H1 (cell line): Measurements from ENCODE around the gene SLC24A4. TPM values are rescaled to one million over a fixed set of nuclear protein-coding genes. Genes with fewer than 3 reads are reported as not detected.
A peak's percentile ranks its signal among the peaks of the same experiment; 100 is the strongest.

Experiments
- CTCF ChIA-PET: fragments of 300-600 bp; sonication (Branson Sonifier 250); formaldehyde crosslinking; loops from one replicate; lab custom pipeline; 2021; ENCODE audit not compliant: partially characterized antibody; lab: Charles Lee
- POLR2A ChIA-PET: fragments of 300-600 bp; sonication (Branson Sonifier 250); formaldehyde crosslinking; loops from one replicate; lab custom pipeline; 2021; ENCODE audit warnings: inconsistent platforms; ENCODE audit not compliant: partially characterized antibody; lab: Charles Lee
- DNase-seq, 2 experiments: peaks; one replicate each; pipeline versions ENCODE4 v3.0.0 to v3.0.0-alpha.2; 2010 to 2022; ENCODE audit warnings: low spot score in 2 of 2, low read depth in 1 of 2, mixed read lengths in 1 of 2
- FAIRE-seq: peaks from 2 replicates; lab custom pipeline; 2011; peaks lifted over from hg19 to GRCh38; lab: Jason Lieb, UNC
- H2AFZ ChIP-seq: 2 replicates; pipeline ENCODE4 v1.8.1; 2012; ENCODE audit warnings: low read length, inconsistent platforms
- H2AK5ac ChIP-seq: 2 replicates; pipeline ENCODE4 v1.6.1; 2013; ENCODE audit warnings: low read depth, low read length
- H2BK120ac ChIP-seq: replicated peaks from 2 replicates; pipeline ENCODE3; 2013; ENCODE audit warnings: low read depth, low read length, inconsistent platforms
- H2BK12ac ChIP-seq: 2 replicates; pipeline ENCODE4 v1.6.1; 2013; ENCODE audit warnings: low read depth, low read length
- H2BK15ac ChIP-seq: 2 replicates; pipeline ENCODE4 v1.6.1; 2013; ENCODE audit warnings: low read length
- H2BK20ac ChIP-seq: 2 replicates; pipeline ENCODE4 v1.6.1; 2013; ENCODE audit warnings: low read length
- H2BK5ac ChIP-seq: 2 replicates; pipeline ENCODE4 v1.6.1; 2013; ENCODE audit warnings: low read depth, low read length
- H3K14ac ChIP-seq: 2 replicates; pipeline ENCODE4 v1.6.1; 2013; ENCODE audit warnings: inconsistent platforms; ENCODE audit not compliant: insufficient read length
- H3K18ac ChIP-seq: 2 replicates; pipeline ENCODE4 v1.6.1; 2013; ENCODE audit warnings: low read length; ENCODE audit errors: extremely low read depth
- H3K23ac ChIP-seq: 2 replicates; pipeline ENCODE4 v1.6.1; 2013; ENCODE audit warnings: inconsistent platforms; ENCODE audit not compliant: insufficient read length
- H3K23me2 ChIP-seq: 2 replicates; pipeline ENCODE4 v1.6.1; 2013; ENCODE audit warnings: low read depth, low read length
- H3K27ac ChIP-seq: 2 replicates; pipeline ENCODE4 v1.6.1; 2011; ENCODE audit warnings: low read depth, low read length, inconsistent platforms
- H3K27me3 ChIP-seq, 4 experiments: replicated peaks in 1 of 4; 1 replicate in 1 of 4; 2 replicates in 3 of 4; pipeline versions ENCODE4 v1.6.1 to v1.8.1; 2011 to 2013; ENCODE audit warnings: low read length in 3 of 4, mild to moderate bottlenecking in 3 of 4, inconsistent platforms in 2 of 4, mixed read lengths in 2 of 4, moderate library complexity in 1 of 4; ENCODE audit not compliant: control insufficient read depth in 3 of 4, insufficient read depth in 3 of 4; ENCODE audit errors: extremely low read depth in 1 of 4
- H3K36me3 ChIP-seq, 4 experiments: 2 replicates each; pipeline versions ENCODE4 v1.6.1 to v1.8.1; 2011 to 2013; ENCODE audit warnings: mild to moderate bottlenecking in 4 of 4, low read length in 3 of 4, moderate library complexity in 2 of 4, control low read depth in 1 of 4, inconsistent platforms in 1 of 4; ENCODE audit not compliant: insufficient read depth in 4 of 4, control insufficient read depth in 2 of 4
- H3K4ac ChIP-seq: replicated peaks from 2 replicates; pipeline ENCODE3; 2013; ENCODE audit warnings: low read length, low read depth, mixed read lengths, inconsistent platforms; ENCODE audit not compliant: insufficient read length
- H3K4me1 ChIP-seq, 4 experiments: replicated peaks in 1 of 4; 1 replicate in 1 of 4; 2 replicates in 3 of 4; pipeline versions ENCODE4 v1.6.1 to v1.8.1; 2011 to 2013; ENCODE audit warnings: low read length in 3 of 4, inconsistent platforms in 2 of 4, mixed read lengths in 1 of 4; ENCODE audit not compliant: insufficient read depth in 4 of 4, control insufficient read depth in 3 of 4
- H3K4me2 ChIP-seq, 2 experiments: 2 replicates each; pipeline versions ENCODE4 v1.6.1 to v1.8.1; 2011 to 2013; ENCODE audit warnings: low read depth in 2 of 2, low read length in 2 of 2, control low read depth in 1 of 2, inconsistent platforms in 1 of 2, mild to moderate bottlenecking in 1 of 2; ENCODE audit not compliant: insufficient read depth in 1 of 2
- H3K4me3 ChIP-seq, 4 experiments: fragments of 200-600, 300-600 bp in 1 of 4; sonication (generic), shearing (Covaris generic), sonication (Bioruptor Twin) in 1 of 4; 2 replicates each; pipeline versions ENCODE4 v1.5.1 to v1.8.1; 2011 to 2016; ENCODE audit warnings: low read length in 4 of 4, low read depth in 3 of 4, control low read depth in 2 of 4, inconsistent platforms in 2 of 4, mild to moderate bottlenecking in 2 of 4, mixed read lengths in 1 of 4, moderate library complexity in 1 of 4; ENCODE audit not compliant: insufficient read depth in 2 of 4; ENCODE audit errors: extremely low read depth in 1 of 4
- H3K56ac ChIP-seq: replicated peaks from 2 replicates; pipeline ENCODE3; 2013; ENCODE audit warnings: low read depth, mild to moderate bottlenecking, mixed read lengths, low read length, inconsistent platforms; ENCODE audit not compliant: insufficient read length
- H3K79me1 ChIP-seq: 2 replicates; pipeline ENCODE4 v1.6.1; 2013; ENCODE audit warnings: low read depth, low read length, control low read depth
- H3K79me2 ChIP-seq, 2 experiments: 2 replicates each; pipeline versions ENCODE4 v1.6.1 to v1.8.1; 2012 to 2013; ENCODE audit warnings: low read length in 2 of 2, mild to moderate bottlenecking in 2 of 2, inconsistent platforms in 1 of 2; ENCODE audit not compliant: insufficient read depth in 2 of 2, control insufficient read depth in 1 of 2
- H3K9ac ChIP-seq, 4 experiments: replicated peaks in 1 of 4; 1 replicate in 1 of 4; 2 replicates in 3 of 4; pipeline versions ENCODE4 v1.6.1 to v1.8.1; 2011 to 2013; ENCODE audit warnings: low read depth in 3 of 4, low read length in 3 of 4, control low read depth in 2 of 4, mild to moderate bottlenecking in 2 of 4, moderate library complexity in 2 of 4, inconsistent platforms in 1 of 4; ENCODE audit errors: extremely low read depth in 1 of 4
- H3K9me3 ChIP-seq, 2 experiments: 2 replicates each; pipeline versions ENCODE4 v1.6.1 to v1.8.1; 2012 to 2013; ENCODE audit warnings: mild to moderate bottlenecking in 2 of 2, moderate library complexity in 2 of 2, control low read depth in 1 of 2, inconsistent platforms in 1 of 2, low read depth in 1 of 2, low read length in 1 of 2, mixed read lengths in 1 of 2; ENCODE audit not compliant: insufficient read depth in 2 of 2
- H4K20me1 ChIP-seq, 2 experiments: replicated peaks in 1 of 2; 2 replicates each; pipeline versions ENCODE3 to v1.8.1; 2011 to 2013; ENCODE audit warnings: inconsistent platforms in 2 of 2, low read length in 2 of 2, mild to moderate bottlenecking in 1 of 2; ENCODE audit not compliant: insufficient read depth in 2 of 2, control insufficient read depth in 1 of 2
- H4K5ac ChIP-seq: 2 replicates; pipeline ENCODE4 v1.6.1; 2013; ENCODE audit warnings: low read length, low read depth, mixed read lengths, inconsistent platforms; ENCODE audit not compliant: insufficient read length
- H4K8ac ChIP-seq: 2 replicates; pipeline ENCODE4 v1.8.0; 2013; ENCODE audit warnings: mild to moderate bottlenecking, moderate library complexity, low read length, inconsistent platforms; ENCODE audit not compliant: insufficient read depth; ENCODE audit errors: extremely low read depth
- H4K91ac ChIP-seq: replicated peaks from 2 replicates; pipeline ENCODE3; 2013; ENCODE audit warnings: low read length, mixed read lengths, inconsistent platforms; ENCODE audit not compliant: insufficient read length
- ATF2 ChIP-seq: IDR thresholded peaks from 2 replicates; pipeline ENCODE4 v1.6.1; 2012; ENCODE audit warnings: low read length, inconsistent platforms
- CBX8 ChIP-seq: fragments of 300-800, 300-1000 bp; sonication (generic); IDR thresholded peaks from 2 replicates; pipeline ENCODE4 v1.7.1; 2016; ENCODE audit warnings: low read depth, low read length, borderline replicate concordance
- CHD2 ChIP-seq: IDR thresholded peaks from 2 replicates; pipeline ENCODE4 v1.6.1; 2012; ENCODE audit warnings: low read length, improper control_type of control experiment
- EP300 ChIP-seq, 2 experiments: IDR thresholded peaks; 1 replicate in 1 of 2; 2 replicates in 1 of 2; pipeline ENCODE4 v1.6.1; 2011 to 2012; ENCODE audit warnings: low read depth in 2 of 2, low read length in 2 of 2, mild to moderate bottlenecking in 2 of 2, borderline replicate concordance in 1 of 2, inconsistent platforms in 1 of 2, moderate library complexity in 1 of 2
- POU5F1 ChIP-seq: IDR thresholded peaks from 2 replicates; pipeline ENCODE4 v1.6.1; 2011; ENCODE audit warnings: low read depth, mild to moderate bottlenecking, low read length, moderate library complexity
- SIRT6 ChIP-seq: IDR thresholded peaks from one replicate; pipeline ENCODE4 v1.7.1; 2012; ENCODE audit warnings: low read length, inconsistent platforms
- YY1 ChIP-seq: IDR thresholded peaks from 2 replicates; pipeline ENCODE4 v1.6.1; 2011; ENCODE audit warnings: low read depth, mild to moderate bottlenecking, low read length
- WGBS, 2 experiments: shearing (Covaris generic) in 1 of 2; methylation state at CpG; one replicate each; pipeline versions ENCODE4 v1.1.6 to v1.1.7; 2013 to 2015; ENCODE audit warnings: low lambda C conversion rate in 2 of 2, mixed read lengths in 2 of 2, inconsistent platforms in 1 of 2, low coverage in 1 of 2, missing lambda C conversion rate in 1 of 2; ENCODE audit not compliant: insufficient replicate concordance in 2 of 2, insufficient coverage in 1 of 2, insufficient read length in 1 of 2; ENCODE audit errors: extremely low coverage in 1 of 2, missing lambda C conversion rate in 1 of 2; 5-methylcytosine and 5-hydroxymethylcytosine counted together
- polyA plus RNA-seq, 7 experiments: library from polyadenylated mRNA; depleted of rRNA in 3 of 7; stranded (reverse) in 5 of 7; unstranded in 2 of 7; fragments of >200 nt in 5 of 7; fragments of 200-250 nt in 2 of 7; gene quantifications; 1 replicate in 5 of 7; 2 replicates in 1 of 7; 4 replicates in 1 of 7; pipeline versions ENCODE4 v1.2.1 to v1.2.3, GENCODE V29; 2011 to 2013; ENCODE audit warnings: missing spikeins in 2 of 7, mixed read lengths in 2 of 7
- total RNA-seq: library from RNA; stranded (reverse); fragmentation: NEBNext Ultra II Directional; extraction: Animal tissue kit (Norgen Biotek cat#: 25700); gene quantifications from 2 replicates; pipeline ENCODE4 v1.2.1, GENCODE V29; 2021

SLC24A4 gene
- total and polyA plus RNA-seq, 2 of the 8 experiments (the other 6 are each of a cell fraction or from before 2014, with no cell fraction given) = 0.27 to 0.89 TPM

- H2BK12ac ChIP-seq = no peak overlapping the region; the same call in 1 of the 2 replicates
- peak overlapping the region; percentile 32; the same call in 1 of the 2 replicates for H3K18ac ChIP-seq
- H3K56ac ChIP-seq = no peak overlapping the region
- TF ChIP-seq SIRT6 (no peak), ATF2 (no peak), YY1 (no peak), POU5F1 (no peak), CBX8 (no peak), EP300 (IDR thresholded peaks at IDR 0.05; ENCODE audit: borderline replicate concordance in 1 of 2, low read depth in 2 of 2, low read length in 2 of 2) (no peak), CHD2 (no peak)
- TF ChIP-seq, all 59 proteins: peak for 0
- H4K91ac ChIP-seq = peak overlapping the region; percentile 5
- H3K79me1 ChIP-seq = no peaks in the 10 kb centered on the region; the same call in 1 of the 2 replicates
- no peak overlapping the region for H3K4ac ChIP-seq
- H3K14ac ChIP-seq = no peak overlapping the region
- H4K8ac ChIP-seq = no peak overlapping the region
- H2BK20ac ChIP-seq = peak overlapping the region; percentile 90; the same call in 1 of the 2 replicates
- peak overlapping the region; percentile 33 for H2AK5ac ChIP-seq
- H4K20me1 ChIP-seq = no peaks in the 10 kb centered on the region
- FAIRE-seq (no peak), DNase-seq (no peak)
- no peak overlapping the region for H3K9ac ChIP-seq
- no peak overlapping the region for H3K4me2 ChIP-seq
- H3K79me2 ChIP-seq = no peaks in the 10 kb centered on the region
- no peak overlapping the region for H2BK5ac ChIP-seq
- no peak overlapping the region for H2BK15ac ChIP-seq
- no peak overlapping the region for H2AFZ ChIP-seq
- 87% methylated on average over 1 of the region's 1 CpG; no CpG with 5 or more reads in 1 of the 2 experiments for WGBS, 2 experiments
- H3K23ac ChIP-seq = no peak overlapping the region
- H3K9me3 ChIP-seq = no peaks in the 10 kb centered on the region; a peak in 1 of 4 replicates
- H2BK120ac ChIP-seq = peak overlapping the region; percentile 48
- POLR2A ChIA-PET = no interaction called here
- no peak overlapping the region for H3K4me3 ChIP-seq
- no peaks in the 10 kb centered on the region for H3K36me3 ChIP-seq
- CTCF ChIA-PET = interaction anchor here (0.6 to 2.9 kb wide), 5 partner anchors 10 to 335 kb away, joined by 3 to 21 read pairs (median 3); no protein-coding TSS in a partner anchor
- peaks cover 5 to 14% (median 12%) of the 10 kb centered on the region in 4 experiments; a peak in 6 of 7 replicates for H3K4me1 ChIP-seq
- no peak overlapping the region for H4K5ac ChIP-seq
- no peaks in the 10 kb centered on the region for H3K23me2 ChIP-seq
- H3K27ac ChIP-seq = no peak overlapping the region
- H3K27me3 ChIP-seq = no peaks in the 10 kb centered on the region
These were observed 147.8 kb downstream of the SLC24A4 start for GRCh38 chr14:92470811-92471210.
